IMR-90 (cell line): ENCODE data around the gene LRRFIP1. TPM values are rescaled to one million over a fixed set of nuclear protein-coding genes. Genes with fewer than 3 reads are reported as not detected.

Source experiments
- CEBPB ChIP-seq: IDR thresholded peaks from 2 replicates; pipeline ENCODE4 v1.6.1; 2012; ENCODE audit warnings: low read depth, low read length, improper control_type of control experiment
- CHD1 ChIP-seq: IDR thresholded peaks from 2 replicates; pipeline ENCODE4 v1.6.1; 2012; ENCODE audit warnings: low read depth, low read length, improper control_type of control experiment
- POLR2A ChIP-seq: IDR thresholded peaks from 2 replicates; pipeline ENCODE4 v1.6.1; 2012; ENCODE audit warnings: mild to moderate bottlenecking, low read depth, low read length
- RAD21 ChIP-seq: IDR thresholded peaks from 2 replicates; pipeline ENCODE4 v1.6.1; 2012; ENCODE audit warnings: low read length, improper control_type of control experiment
- SMC3 ChIP-seq: fragments of 150-350 bp; IDR thresholded peaks from 2 replicates; pipeline ENCODE4 v1.6.1; 2016; ENCODE audit warnings: low read depth, mild to moderate bottlenecking, antibody characterized with exemption, low read length, moderate library complexity
- polyA plus RNA-seq, 3 experiments: library from polyadenylated mRNA; depleted of rRNA; stranded (reverse); fragments of >200 nt; gene quantifications; 2 replicates each; pipeline ENCODE4 v1.2.3, GENCODE V29; 2012; ENCODE audit warnings: low replicate concordance in 1 of 3
- total RNA-seq: library from RNA; depleted of rRNA; stranded (reverse); fragments of >200 nt; gene quantifications from 2 replicates; pipeline ENCODE4 v1.2.3, GENCODE V29; 2012

LRRFIP1 gene
- total and polyA plus RNA-seq, 2 of the 4 experiments (the other 2 are of a cell fraction) = 52.2 to 54.4 TPM

DNA sequence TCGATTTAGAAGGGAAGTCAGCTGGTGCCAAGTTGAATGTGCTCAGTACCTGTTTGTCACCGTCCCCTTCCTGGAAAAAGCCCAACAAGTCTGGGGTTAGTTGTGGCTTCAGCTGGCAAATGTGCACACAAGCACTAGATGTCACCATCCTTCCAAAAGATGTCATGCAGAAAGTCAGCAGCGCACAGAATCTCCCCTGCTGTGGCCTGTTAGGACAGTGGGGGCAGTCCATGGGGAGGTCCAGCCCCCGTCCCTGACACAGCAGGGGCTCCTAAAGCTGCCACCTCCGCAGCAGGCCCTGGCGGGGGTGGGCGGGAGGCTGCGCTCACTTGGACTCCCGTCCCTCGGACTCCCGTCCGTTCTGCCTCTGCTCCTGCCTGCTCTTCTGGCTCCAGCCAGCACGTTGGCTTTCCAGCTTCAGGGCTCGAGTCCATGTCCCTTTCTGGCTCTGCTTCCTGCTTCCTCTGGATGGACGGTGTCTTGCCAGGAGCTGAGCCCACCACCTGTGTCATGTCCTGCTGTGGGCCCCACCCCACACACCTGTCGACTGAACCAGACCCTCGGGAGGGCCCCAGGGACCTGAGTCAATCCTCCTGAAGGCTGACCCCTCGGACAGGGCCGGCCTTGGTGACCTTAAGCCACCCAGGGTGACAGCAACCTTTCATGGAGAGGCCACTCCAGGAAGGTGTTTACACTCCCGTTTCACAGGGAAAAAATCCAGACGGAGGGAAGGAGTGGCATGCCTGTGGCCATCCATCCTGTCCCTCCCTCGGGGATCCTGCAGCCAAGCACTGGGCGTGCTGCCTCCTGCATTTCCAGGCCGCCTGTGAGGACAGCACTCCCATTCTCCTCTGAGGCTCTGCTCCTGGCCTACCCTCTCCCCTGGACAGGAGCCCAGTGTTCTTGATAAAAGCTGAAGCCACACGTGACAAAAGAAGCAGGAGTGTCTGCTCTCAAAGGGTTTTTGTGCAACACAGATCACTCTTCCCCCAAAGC is 45.3 kb upstream of the LRRFIP1 start (continued):
- TF ChIP-seq RAD21 (peak; percentile 77), CEBPB (no peak), SMC3 (peak; percentile 77), CHD1 (no peak), POLR2A (no peak)
